GM12872 (cell line): ENCODE results near the gene FAM83C.

Source experiments
- TF ChIP-seq, protein P1 (sequence below): IDR thresholded peaks from 3 replicates; pipeline ENCODE4 v1.5.1; 2011; ENCODE audit warnings: low read depth, mild to moderate bottlenecking, low read length, moderate library complexity; ENCODE audit not compliant: insufficient read depth

FAM83C gene

DNA sequence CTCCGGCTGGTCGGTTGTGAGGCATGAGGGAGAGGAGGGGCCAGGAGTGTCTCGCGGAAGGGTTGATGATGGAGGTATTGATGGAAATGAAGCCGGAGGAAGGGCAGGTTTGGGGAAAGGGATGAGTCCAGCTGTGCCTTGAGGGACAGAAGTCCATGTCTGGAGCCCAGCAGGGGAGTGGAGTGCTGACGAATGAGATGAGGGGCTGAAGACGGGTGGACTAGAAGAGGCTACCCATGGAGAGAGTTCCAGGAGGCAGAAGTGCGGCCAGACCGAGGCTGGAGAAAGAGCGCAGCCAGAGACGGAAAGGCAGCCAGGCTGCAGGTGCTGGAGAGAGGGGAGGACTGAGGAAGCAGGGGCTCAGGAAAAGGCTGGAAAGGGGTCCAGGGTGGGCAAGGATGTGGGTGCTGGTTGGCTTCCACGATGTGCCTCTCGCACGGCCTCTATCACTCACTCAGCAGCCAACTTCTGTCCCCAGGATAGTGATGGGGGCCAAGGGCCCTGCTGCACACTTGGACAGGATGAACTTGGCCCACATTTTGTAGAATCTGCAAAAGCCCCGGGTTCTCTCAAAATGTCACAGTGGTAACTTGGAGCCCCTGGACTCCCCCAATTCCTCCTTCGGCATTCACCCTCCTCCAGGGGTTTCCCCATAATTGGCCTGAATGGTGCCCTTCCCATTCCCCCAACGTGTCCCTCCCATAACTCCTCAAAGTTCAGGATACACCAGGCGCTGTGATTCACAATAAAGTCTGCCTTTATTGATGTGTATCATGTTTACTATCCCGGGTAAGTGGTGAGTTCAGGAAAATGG lies 7.0 kb downstream of the FAM83C start:
- TF ChIP-seq, protein P1, sequence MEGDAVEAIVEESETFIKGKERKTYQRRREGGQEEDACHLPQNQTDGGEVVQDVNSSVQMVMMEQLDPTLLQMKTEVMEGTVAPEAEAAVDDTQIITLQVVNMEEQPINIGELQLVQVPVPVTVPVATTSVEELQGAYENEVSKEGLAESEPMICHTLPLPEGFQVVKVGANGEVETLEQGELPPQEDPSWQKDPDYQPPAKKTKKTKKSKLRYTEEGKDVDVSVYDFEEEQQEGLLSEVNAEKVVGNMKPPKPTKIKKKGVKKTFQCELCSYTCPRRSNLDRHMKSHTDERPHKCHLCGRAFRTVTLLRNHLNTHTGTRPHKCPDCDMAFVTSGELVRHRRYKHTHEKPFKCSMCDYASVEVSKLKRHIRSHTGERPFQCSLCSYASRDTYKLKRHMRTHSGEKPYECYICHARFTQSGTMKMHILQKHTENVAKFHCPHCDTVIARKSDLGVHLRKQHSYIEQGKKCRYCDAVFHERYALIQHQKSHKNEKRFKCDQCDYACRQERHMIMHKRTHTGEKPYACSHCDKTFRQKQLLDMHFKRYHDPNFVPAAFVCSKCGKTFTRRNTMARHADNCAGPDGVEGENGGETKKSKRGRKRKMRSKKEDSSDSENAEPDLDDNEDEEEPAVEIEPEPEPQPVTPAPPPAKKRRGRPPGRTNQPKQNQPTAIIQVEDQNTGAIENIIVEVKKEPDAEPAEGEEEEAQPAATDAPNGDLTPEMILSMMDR, result no peak

DNA sequence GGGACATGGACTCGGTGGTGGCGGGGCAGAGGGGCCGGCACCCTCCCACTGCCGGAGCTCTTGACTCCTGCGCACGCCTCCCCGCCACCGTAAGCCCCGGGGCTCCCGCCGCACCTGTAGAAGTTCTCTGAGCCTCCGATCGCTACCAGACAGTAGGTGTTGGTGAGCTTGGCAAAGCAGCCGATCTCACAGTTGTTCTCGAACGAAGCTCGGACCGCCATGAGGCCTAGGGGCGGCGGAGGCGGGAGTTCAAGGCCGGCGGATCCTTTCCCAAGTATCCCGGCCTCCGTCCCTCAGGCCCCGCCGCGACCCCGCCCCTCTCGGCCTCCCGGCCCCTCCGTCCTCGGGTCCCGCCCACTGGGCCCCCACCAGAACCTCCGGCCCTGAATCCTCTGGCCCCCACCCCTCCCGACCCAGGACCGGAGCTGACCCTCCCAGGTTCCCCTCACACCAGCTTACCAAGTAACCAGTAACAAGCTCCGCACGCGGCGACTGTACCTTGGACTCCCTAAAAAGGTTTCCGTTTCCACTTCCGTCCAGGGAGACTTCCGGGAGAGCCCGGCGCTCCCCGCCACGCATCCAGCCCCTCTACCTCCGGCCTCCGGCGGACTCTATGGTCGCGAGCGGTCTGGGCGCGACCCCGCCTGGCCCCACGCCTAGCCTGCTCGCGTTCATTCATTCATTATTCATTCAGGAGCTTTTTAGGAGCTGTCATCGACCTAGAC lies 7.8 kb downstream of the FAM83C start, which contains the start of gene EIF6:
Gene EIF6 (minus strand): TSS at position 506 of the 725 bp plus-strand sequence. CDS start 285 bp downstream, at position 221.
- TF ChIP-seq, protein P1, result no peak

DNA sequence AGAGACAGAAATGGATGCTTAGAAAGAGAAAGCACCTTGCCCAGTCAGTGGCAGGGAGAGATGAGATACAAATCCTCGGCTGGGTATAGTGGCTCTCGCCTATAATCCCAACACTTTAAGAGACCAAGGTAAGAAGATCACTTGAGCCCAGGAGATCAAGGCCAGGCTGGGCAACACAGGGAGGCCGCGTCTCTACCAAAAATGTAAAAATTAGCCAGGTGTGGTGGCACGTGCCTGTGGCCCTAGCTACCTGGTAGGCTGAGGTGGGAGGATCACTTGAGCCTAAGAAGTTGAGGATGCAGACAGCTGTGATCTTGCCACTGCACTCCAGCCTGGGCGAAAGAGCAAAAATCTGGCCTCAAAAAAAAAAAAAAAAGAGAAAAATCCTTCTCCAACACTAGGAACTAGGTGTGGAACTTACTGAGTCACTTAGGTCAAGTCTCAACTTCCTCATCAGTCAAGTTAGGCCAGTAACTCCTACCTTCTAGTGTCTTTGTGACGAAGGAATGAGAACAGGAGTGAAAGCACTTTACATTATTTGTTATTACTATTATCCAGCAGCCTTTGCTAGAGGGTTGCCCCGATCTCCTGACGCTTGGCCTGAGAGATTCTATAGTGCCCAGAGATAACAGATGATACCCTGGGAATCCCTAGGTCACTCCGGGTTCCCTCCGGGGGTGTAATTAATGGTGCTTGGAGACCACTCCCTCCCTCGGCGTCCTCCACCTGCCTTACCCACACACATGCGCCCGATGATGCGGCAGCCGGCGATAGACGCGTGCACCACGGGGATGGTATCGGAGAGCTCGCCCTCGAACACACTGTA lies 8.6 kb downstream of the FAM83C start:
- TF ChIP-seq, protein P1, result no peak

DNA sequence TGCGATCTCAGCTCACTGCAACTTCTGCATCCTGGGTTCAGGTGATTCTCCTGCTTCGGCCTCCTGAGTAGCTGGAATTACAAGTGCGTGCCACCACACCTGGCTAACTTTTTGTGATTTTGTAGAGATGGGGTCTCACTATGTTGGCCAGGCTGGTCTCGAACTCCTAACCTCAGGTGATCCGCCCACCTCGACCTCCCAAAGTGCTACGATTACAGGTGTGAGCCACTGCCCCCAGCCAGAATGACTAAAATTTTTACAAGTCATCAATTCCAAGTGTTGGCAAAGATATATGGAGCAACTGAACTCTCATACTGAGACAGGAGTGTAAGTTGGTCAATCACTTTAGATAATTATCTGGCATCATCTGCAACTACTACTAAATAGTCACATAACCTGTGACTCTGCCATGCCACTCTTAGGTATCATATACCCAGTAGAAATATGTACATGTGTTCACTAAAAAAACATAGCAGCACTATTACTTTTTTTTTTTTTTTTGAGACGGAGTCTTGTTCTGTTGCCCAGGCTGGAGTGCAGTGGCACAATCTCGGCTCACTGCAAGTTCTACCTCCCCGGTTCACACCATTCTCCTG lies 10.6 kb downstream of the FAM83C start:
- TF ChIP-seq, protein P1, result no peak

DNA sequence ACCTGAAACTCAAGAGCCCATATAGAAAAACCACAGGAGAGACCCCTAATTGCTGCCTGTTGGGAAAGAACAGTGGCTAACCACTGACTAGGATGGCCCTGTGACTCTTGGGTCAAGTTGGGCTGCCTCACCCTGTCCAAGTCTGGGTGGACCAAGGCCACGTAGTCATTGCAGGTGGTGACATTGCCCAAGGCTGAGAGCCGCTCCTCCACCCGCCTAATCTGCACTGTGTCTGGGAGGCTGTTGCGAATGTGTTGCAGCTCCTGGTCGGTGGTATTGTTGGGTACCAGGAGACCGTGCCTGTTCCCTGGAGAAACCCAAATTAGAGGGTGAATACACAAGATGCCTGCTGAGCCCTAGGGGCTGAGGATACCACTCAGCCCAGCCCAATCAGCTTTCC lies 11.7 kb downstream of the FAM83C start:
- TF ChIP-seq, protein P1, result no peak

DNA sequence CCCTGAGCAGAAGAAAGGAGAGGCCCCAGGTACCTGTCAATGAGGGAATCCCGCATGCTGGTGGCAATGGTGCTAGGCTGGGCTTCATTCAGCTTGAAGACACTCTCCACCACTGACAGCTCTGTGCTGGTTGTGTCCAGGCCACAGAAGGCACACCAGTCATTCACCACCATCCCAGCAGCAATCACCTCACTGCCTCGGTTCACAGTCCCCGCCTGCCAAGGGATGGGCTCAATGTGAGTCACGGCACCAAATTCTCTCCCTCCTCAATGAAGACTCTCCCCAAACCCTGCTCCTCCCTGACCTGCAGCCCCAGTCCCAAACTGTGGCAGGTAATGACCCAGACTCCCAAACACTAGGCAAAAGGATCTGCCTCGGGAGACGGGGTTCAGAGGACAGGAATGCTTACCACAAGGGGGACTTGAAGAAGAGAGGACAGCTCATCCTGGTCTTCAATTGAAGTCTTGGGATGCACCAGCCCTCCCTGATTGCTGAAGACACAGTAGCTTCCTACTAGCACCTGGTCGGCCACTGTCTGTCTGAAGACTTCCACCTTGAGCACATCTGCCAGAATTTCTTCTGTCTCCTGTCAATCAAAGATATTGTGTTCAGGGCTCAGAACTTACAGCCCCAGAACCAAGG lies 12.6 kb downstream of the FAM83C start:
- TF ChIP-seq, protein P1, result no peak
